ENCODE data around the gene MSH3.

MSH3 gene

GRCh38 chr5:80912479-80912878, 258.0 kb downstream of the MSH3 start:
- Histone ChIP-seq H3K9me3 (ENCODE audit: insufficient read depth, low read length) (no peaks in the 10 kb centered on the region), H4K20me1 (ENCODE audit: insufficient read depth, low read length) (no peaks in the 10 kb centered on the region), H3K9ac (ENCODE audit: low read length) (no peak overlapping the region), H3K4me3 (ENCODE audit: low read length) (no peak overlapping the region), H3K27me3 (ENCODE audit: low read depth, low read length) (no peaks in the 10 kb centered on the region), H3K36me3 (replicated peaks; ENCODE audit: low read depth, low read length) (no peaks in the 10 kb centered on the region), H3K27ac (ENCODE audit: low read length) (no peak overlapping the region), H3K4me2 (ENCODE audit: low read length) (no peak overlapping the region), H3K79me2 (ENCODE audit: low read length) (no peaks in the 10 kb centered on the region), H2AFZ (ENCODE audit: low read depth, low read length) (no peak overlapping the region), H3K4me1 (ENCODE audit: low read length) (peaks cover 6% of the 10 kb centered on the region)
- TF ChIP-seq CTCF (IDR thresholded peaks at IDR 0.05; ENCODE audit: low read depth, low read length) (no peak), EZH2phosphoT487 (IDR thresholded peaks at IDR 0.05; ENCODE audit: low read depth) (no peak)

- Histone ChIP-seq H3K4me2 (ENCODE audit: low read length) (no peak overlapping the region), H3K27ac (ENCODE audit: low read length) (no peak overlapping the region), H3K9me3 (ENCODE audit: insufficient read depth, low read length) (no peaks in the 10 kb centered on the region), H3K79me2 (ENCODE audit: low read length) (no peaks in the 10 kb centered on the region), H3K9ac (ENCODE audit: low read length) (no peak overlapping the region), H3K27me3 (ENCODE audit: low read depth, low read length) (no peaks in the 10 kb centered on the region), H3K4me3 (ENCODE audit: low read length) (no peak overlapping the region), H3K36me3 (replicated peaks; ENCODE audit: low read depth, low read length) (no peaks in the 10 kb centered on the region), H2AFZ (ENCODE audit: low read depth, low read length) (no peak overlapping the region), H3K4me1 (ENCODE audit: low read length) (peaks cover 10% of the 10 kb centered on the region), H4K20me1 (ENCODE audit: insufficient read depth, low read length) (no peaks in the 10 kb centered on the region)
- no peak for TF ChIP-seq CTCF (IDR thresholded peaks at IDR 0.05; ENCODE audit: low read depth, low read length)
- TF ChIP-seq EZH2phosphoT487 (IDR thresholded peaks at IDR 0.05; ENCODE audit: low read depth) = no peak
These were observed 261.3 kb downstream of the MSH3 start for GRCh38 chr5:80915716-80916115.

DNA sequence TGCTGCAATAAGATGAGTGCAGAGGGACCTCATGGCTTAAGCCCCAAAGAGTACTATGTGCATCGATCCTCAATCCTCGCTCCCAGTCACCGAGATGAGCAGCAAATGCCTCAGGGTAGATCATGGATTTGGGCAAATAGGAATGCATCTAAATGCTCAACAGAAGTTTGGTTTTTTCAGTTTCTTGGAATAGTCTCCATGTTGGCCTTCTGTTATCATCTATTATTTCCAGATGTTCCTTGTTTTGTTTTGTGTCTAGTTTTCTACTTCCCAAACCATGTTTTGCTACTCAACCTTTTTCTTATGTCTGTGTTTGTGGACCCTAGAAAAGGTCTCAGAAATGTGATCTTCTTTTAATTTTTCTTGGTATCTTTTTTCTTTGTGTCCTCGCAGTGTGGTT, 262.2 kb downstream of the MSH3 start:
- no peaks in the 10 kb centered on the region for H3K36me3 ChIP-seq (replicated peaks; ENCODE audit: low read depth, low read length)
- no peak overlapping the region for H3K4me2 ChIP-seq (ENCODE audit: low read length)
- no peaks in the 10 kb centered on the region for H4K20me1 ChIP-seq (ENCODE audit: insufficient read depth, low read length)
- H3K4me1 ChIP-seq (ENCODE audit: low read length) = peaks cover 10% of the 10 kb centered on the region
- TF ChIP-seq EZH2phosphoT487 (IDR thresholded peaks at IDR 0.05; ENCODE audit: low read depth) = no peak
- no peak for TF ChIP-seq CTCF (IDR thresholded peaks at IDR 0.05; ENCODE audit: low read depth, low read length)
- H3K4me3 ChIP-seq (ENCODE audit: low read length) = no peak overlapping the region
- no peaks in the 10 kb centered on the region for H3K9me3 ChIP-seq (ENCODE audit: insufficient read depth, low read length)
- no peak overlapping the region for H3K9ac ChIP-seq (ENCODE audit: low read length)
- no peaks in the 10 kb centered on the region for H3K27me3 ChIP-seq (ENCODE audit: low read depth, low read length)
- no peak overlapping the region for H3K27ac ChIP-seq (ENCODE audit: low read length)
- no peaks in the 10 kb centered on the region for H3K79me2 ChIP-seq (ENCODE audit: low read length)
- no peak overlapping the region for H2AFZ ChIP-seq (ENCODE audit: low read depth, low read length)

DNA sequence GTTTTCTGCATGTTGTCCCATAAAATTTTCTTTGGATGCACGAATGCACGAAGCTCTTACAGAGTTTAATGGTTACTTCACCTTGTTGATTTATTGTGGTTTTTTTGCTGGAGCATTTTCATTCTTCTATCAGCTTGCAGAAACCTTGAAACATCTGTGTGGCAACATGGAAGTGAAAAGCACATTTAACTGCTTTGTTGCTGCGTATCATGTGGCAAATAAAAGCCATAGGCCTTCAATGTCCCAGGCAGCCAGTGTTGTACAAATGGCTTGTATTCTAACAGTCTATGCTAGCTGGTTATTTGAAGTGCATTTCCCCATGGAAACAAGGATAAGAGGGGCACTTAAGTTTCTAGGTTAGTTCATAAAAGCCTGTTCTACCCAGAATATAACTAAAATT, 263.2 kb downstream of the MSH3 start:
- Histone ChIP-seq H3K79me2 (ENCODE audit: low read length) (no peaks in the 10 kb centered on the region), H3K4me1 (ENCODE audit: low read length) (peaks cover 10% of the 10 kb centered on the region), H3K4me3 (ENCODE audit: low read length) (no peak overlapping the region), H3K9ac (ENCODE audit: low read length) (no peak overlapping the region), H3K4me2 (ENCODE audit: low read length) (no peak overlapping the region), H2AFZ (ENCODE audit: low read depth, low read length) (no peak overlapping the region), H3K36me3 (replicated peaks; ENCODE audit: low read depth, low read length) (no peaks in the 10 kb centered on the region), H3K9me3 (ENCODE audit: insufficient read depth, low read length) (no peaks in the 10 kb centered on the region), H3K27me3 (ENCODE audit: low read depth, low read length) (no peaks in the 10 kb centered on the region), H3K27ac (ENCODE audit: low read length) (no peak overlapping the region), H4K20me1 (ENCODE audit: insufficient read depth, low read length) (no peaks in the 10 kb centered on the region)
- TF ChIP-seq EZH2phosphoT487 (IDR thresholded peaks at IDR 0.05; ENCODE audit: low read depth) (no peak), CTCF (IDR thresholded peaks at IDR 0.05; ENCODE audit: low read depth, low read length) (no peak)

Measured in OCI-LY3 (cell line).